ENCODE results near the gene SCUBE1. TPM values are rescaled to one million over a fixed set of nuclear protein-coding genes. Genes with fewer than 3 reads are reported as not detected.

SCUBE1 gene
- total and polyA plus RNA-seq, 2 experiments from 2014 or later = 0.81 to 3.2 TPM

DNA sequence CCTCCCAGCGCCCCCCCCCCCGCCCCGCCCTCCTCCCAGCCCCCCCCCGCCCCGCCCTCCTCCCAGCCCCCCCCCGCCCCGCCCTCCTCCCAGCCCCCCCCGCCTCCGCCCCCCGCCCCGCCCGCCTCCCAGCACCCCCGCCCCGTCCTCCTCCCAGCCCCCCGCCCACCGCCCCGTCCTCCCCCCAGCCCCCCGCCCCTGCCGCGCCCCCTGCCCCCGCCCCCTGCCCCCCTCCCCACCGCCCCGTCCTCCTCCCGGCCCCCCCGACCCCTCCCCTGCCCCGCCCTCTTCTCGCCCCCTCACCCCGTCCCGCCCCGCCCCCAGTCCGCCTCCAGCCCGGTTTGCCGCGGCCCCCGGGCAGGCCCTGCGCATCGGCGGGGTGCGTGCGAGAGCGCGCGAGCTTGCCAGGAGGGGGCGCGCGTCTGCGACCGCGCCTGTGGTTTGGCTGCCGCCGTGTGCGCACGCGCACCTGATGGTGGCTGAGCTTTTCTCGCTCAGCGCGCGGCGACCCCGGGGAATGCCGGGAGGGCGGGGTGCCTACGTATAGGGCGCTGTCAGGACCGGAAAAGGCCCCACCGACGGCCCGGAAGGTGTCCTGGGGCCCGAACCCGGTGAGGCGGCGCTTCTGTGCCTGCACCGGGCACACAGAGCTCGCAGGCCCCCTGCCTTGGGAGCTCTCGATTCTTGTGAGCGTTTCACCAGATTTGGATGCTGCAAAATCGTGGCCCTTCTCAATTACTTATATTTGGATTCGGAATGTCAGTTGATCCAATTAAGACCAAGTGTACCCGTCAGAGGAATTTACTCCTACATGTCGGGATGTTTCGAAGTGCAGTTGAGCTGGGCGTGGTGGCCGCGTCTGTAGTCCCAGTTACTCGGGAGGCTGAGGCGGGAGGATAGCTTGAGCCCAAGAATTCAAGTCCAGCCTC is 155.7 kb downstream of the SCUBE1 start:
- H3K9me3 Mint-ChIP-seq = no peaks in the 10 kb centered on the region
- ATAC-seq (peak; percentile 84), DNase-seq (ENCODE audit: low spot score) (peak; percentile 93)
- peaks cover 8% of the 10 kb centered on the region for H3K36me3 Mint-ChIP-seq (ENCODE audit: low read depth)
- H3K9me2 ChIP-seq (ENCODE audit: insufficient read depth) = no peaks in the 10 kb centered on the region
- TF ChIP-seq CREB1 (CRISPR knock-in tag; IDR thresholded peaks at IDR 0.05; ENCODE audit: low read depth) (peak; percentile 87), POLR2AphosphoS5 (IDR thresholded peaks at IDR 0.05; ENCODE audit: low read depth) (peak; percentile 79), ZNF331 (CRISPR knock-in tag; IDR thresholded peaks at IDR 0.05; ENCODE audit: low read depth) (no peak)
- TF ChIP-seq, protein P1, sequence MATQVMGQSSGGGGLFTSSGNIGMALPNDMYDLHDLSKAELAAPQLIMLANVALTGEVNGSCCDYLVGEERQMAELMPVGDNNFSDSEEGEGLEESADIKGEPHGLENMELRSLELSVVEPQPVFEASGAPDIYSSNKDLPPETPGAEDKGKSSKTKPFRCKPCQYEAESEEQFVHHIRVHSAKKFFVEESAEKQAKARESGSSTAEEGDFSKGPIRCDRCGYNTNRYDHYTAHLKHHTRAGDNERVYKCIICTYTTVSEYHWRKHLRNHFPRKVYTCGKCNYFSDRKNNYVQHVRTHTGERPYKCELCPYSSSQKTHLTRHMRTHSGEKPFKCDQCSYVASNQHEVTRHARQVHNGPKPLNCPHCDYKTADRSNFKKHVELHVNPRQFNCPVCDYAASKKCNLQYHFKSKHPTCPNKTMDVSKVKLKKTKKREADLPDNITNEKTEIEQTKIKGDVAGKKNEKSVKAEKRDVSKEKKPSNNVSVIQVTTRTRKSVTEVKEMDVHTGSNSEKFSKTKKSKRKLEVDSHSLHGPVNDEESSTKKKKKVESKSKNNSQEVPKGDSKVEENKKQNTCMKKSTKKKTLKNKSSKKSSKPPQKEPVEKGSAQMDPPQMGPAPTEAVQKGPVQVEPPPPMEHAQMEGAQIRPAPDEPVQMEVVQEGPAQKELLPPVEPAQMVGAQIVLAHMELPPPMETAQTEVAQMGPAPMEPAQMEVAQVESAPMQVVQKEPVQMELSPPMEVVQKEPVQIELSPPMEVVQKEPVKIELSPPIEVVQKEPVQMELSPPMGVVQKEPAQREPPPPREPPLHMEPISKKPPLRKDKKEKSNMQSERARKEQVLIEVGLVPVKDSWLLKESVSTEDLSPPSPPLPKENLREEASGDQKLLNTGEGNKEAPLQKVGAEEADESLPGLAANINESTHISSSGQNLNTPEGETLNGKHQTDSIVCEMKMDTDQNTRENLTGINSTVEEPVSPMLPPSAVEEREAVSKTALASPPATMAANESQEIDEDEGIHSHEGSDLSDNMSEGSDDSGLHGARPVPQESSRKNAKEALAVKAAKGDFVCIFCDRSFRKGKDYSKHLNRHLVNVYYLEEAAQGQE (IDR thresholded peaks at IDR 0.05; ENCODE audit: unreplicated experiment) = no peak
- TF ChIP-seq, protein P2, sequence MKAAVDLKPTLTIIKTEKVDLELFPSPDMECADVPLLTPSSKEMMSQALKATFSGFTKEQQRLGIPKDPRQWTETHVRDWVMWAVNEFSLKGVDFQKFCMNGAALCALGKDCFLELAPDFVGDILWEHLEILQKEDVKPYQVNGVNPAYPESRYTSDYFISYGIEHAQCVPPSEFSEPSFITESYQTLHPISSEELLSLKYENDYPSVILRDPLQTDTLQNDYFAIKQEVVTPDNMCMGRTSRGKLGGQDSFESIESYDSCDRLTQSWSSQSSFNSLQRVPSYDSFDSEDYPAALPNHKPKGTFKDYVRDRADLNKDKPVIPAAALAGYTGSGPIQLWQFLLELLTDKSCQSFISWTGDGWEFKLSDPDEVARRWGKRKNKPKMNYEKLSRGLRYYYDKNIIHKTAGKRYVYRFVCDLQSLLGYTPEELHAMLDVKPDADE (IDR thresholded peaks at IDR 0.05) = peak; percentile 63; the same call in 1 of the 2 replicates
- TF ChIP-seq, protein P3, sequence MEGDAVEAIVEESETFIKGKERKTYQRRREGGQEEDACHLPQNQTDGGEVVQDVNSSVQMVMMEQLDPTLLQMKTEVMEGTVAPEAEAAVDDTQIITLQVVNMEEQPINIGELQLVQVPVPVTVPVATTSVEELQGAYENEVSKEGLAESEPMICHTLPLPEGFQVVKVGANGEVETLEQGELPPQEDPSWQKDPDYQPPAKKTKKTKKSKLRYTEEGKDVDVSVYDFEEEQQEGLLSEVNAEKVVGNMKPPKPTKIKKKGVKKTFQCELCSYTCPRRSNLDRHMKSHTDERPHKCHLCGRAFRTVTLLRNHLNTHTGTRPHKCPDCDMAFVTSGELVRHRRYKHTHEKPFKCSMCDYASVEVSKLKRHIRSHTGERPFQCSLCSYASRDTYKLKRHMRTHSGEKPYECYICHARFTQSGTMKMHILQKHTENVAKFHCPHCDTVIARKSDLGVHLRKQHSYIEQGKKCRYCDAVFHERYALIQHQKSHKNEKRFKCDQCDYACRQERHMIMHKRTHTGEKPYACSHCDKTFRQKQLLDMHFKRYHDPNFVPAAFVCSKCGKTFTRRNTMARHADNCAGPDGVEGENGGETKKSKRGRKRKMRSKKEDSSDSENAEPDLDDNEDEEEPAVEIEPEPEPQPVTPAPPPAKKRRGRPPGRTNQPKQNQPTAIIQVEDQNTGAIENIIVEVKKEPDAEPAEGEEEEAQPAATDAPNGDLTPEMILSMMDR (conservative IDR thresholded peaks at IDR 0.05; ENCODE audit: low read depth in 2 of 2) = peak; percentile 37 to 79; a peak in 2 of 4 replicates
- H3K4me3 ChIP-seq = peak overlapping the region; percentile 64
- peaks cover 6% of the 10 kb centered on the region for H3F3A ChIP-seq (replicated peaks; ENCODE audit: low read depth)
- no peaks in the 10 kb centered on the region for H3K27me3 ChIP-seq (ENCODE audit: insufficient read depth)
- H3K27ac Mint-ChIP-seq = peak overlapping the region; percentile 89
- H3K4me2 ChIP-seq = peak overlapping the region; percentile 80
- peaks cover 33% of the 10 kb centered on the region for H3K79me2 ChIP-seq (replicated peaks; ENCODE audit: insufficient read depth)
- H3K27me3 Mint-ChIP-seq (ENCODE audit: insufficient read depth, low read depth, poor library complexity) = peaks cover 7% of the 10 kb centered on the region
- H3K4me3 Mint-ChIP-seq = peak overlapping the region; percentile 75
- peak overlapping the region; percentile 75; the same call in 1 of the 2 replicates for H2AFZ ChIP-seq
- H3K27ac ChIP-seq (ENCODE audit: low read depth) = peak overlapping the region; percentile 92
- peaks cover 23% of the 10 kb centered on the region for H3K4me1 Mint-ChIP-seq
- no peaks in the 10 kb centered on the region for H3K36me3 ChIP-seq (ENCODE audit: insufficient read depth)
- peaks cover 9% of the 10 kb centered on the region; the same call in 1 of the 2 replicates for H4K20me1 ChIP-seq (replicated peaks; ENCODE audit: insufficient read depth)
- peaks cover 4% of the 10 kb centered on the region; the same call in 1 of the 2 replicates for H3K4me1 ChIP-seq (ENCODE audit: insufficient read depth)
